ENCODE data around the gene DYSF. TPM values are rescaled to one million over a fixed set of nuclear protein-coding genes. Genes with fewer than 3 reads are reported as not detected.

The DYSF gene
- total RNA-seq, 4 donors from 2014 or later: 0.93 to 3.2 (median 2.8) TPM

- WGBS, 2 donors: 74 to 78% methylated on average over 7 of the region's 7 CpGs
- no peak overlapping the region for H3K4me3 ChIP-seq (ENCODE audit: low read depth, poor library complexity, severe bottlenecking)
- DNase-seq (ENCODE audit: low spot score in 2 of 2): peak in 1 of 2 donors; percentile 75
- intact Hi-C loops (cut with DNase I; ENCODE audit: low total_unique reads): no loop called here
- TF ChIP-seq POLR2A (IDR thresholded peaks at IDR 0.05): no peak
- no peak for TF ChIP-seq CTCF (IDR thresholded peaks at IDR 0.05)
Measured at GRCh38 chr2:71458413-71459083, 5.2 kb downstream of the DYSF start.

- WGBS, 2 donors: 64 to 82% methylated on average over 2 of the region's 2 CpGs
- no peak overlapping the region for H3K4me3 ChIP-seq (ENCODE audit: low read depth, poor library complexity, severe bottlenecking)
- TF ChIP-seq CTCF (IDR thresholded peaks at IDR 0.05) (no peak), POLR2A (IDR thresholded peaks at IDR 0.05) (no peak)
- DNase-seq (ENCODE audit: low spot score in 2 of 2): peak in 1 of 2 donors; percentile 52
- intact Hi-C loops (cut with DNase I; ENCODE audit: low total_unique reads): no loop called here
Measured at GRCh38 chr2:71459084-71459431, 5.7 kb downstream of the DYSF start.

GRCh38 chr2:71460056-71460455, 6.7 kb downstream of the DYSF start:
- peak in 1 of 2 donors; percentile 29 for DNase-seq (ENCODE audit: low spot score in 2 of 2)
- no peak for TF ChIP-seq CTCF (IDR thresholded peaks at IDR 0.05)
- intact Hi-C loops (cut with DNase I; ENCODE audit: low total_unique reads): no loop called here
- 87 to 93% methylated on average over 6 of the region's 6 CpGs for WGBS, 2 donors
- H3K4me3 ChIP-seq (ENCODE audit: low read depth, poor library complexity, severe bottlenecking): no peak overlapping the region

GRCh38 chr2:71460595-71461303, 7.4 kb downstream of the DYSF start:
- WGBS, 2 donors: 60 to 77% methylated on average over 9 of the region's 9 CpGs
- intact Hi-C loops (cut with DNase I; ENCODE audit: low total_unique reads): no loop called here
- H3K4me3 ChIP-seq (ENCODE audit: low read depth, poor library complexity, severe bottlenecking): no peak overlapping the region
- DNase-seq (ENCODE audit: low spot score in 2 of 2): peak in 1 of 2 donors; percentile 54
- TF ChIP-seq POLR2A (IDR thresholded peaks at IDR 0.05): no peak
- TF ChIP-seq CTCF (IDR thresholded peaks at IDR 0.05): no peak

GRCh38 chr2:71461304-71461671, 7.9 kb downstream of the DYSF start:
- intact Hi-C loops (cut with DNase I; ENCODE audit: low total_unique reads): no loop called here
- H3K4me3 ChIP-seq (ENCODE audit: low read depth, poor library complexity, severe bottlenecking): no peak overlapping the region
- DNase-seq (ENCODE audit: low spot score in 2 of 2): no peak
- WGBS, 2 donors: 48 to 58% methylated on average over 5 of the region's 5 CpGs
- TF ChIP-seq POLR2A (IDR thresholded peaks at IDR 0.05) (no peak), CTCF (IDR thresholded peaks at IDR 0.05) (no peak)

Measured in lower leg skin (tissue), 4 donors.